Stimulated activated CD4-positive, alpha-beta T cell treated with anti-CD3 and anti-CD28 coated beads, Interleukin-12 subunit alpha, Interleukin-12 subunit beta, amount 100 ng/mL, for 24 hours (primary cell): ENCODE data around the gene PIKFYVE.
"Not testable (repeated sequence)": the region's sequence is repeated elsewhere in the genome, so short reads cannot be mapped to it uniquely, and the experiment has no call there.

Experiments used
- DNase-seq, 2 experiments: peaks; one replicate each; pipeline ENCODE4 v3.0.0-alpha.2; 2020; ENCODE audit warnings: low read depth in 2 of 2

The PIKFYVE gene

DNA sequence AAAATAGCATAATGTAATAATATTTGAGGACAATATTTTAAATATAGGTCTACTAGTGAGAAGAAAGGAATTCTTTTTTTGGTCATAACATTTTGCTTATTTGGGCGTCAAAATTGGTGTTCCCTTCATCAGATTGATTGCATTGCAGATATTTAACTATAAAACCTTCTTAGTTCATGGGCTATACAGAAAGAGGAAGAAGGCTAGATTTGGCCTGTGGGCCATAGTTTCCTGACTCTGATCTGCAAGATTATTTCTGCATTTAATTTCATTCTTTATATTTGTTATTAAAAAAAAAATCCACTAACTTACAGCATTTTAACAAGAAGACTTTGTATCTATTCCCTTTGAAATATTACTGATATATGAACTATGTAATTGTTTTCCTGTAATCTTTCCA, 31.9 kb downstream of the PIKFYVE start:
- DNase-seq, result no peak

GRCh38 chr2:208300847-208301618, 35.0 kb downstream of the PIKFYVE start:
- DNase-seq, result no peak

DNA sequence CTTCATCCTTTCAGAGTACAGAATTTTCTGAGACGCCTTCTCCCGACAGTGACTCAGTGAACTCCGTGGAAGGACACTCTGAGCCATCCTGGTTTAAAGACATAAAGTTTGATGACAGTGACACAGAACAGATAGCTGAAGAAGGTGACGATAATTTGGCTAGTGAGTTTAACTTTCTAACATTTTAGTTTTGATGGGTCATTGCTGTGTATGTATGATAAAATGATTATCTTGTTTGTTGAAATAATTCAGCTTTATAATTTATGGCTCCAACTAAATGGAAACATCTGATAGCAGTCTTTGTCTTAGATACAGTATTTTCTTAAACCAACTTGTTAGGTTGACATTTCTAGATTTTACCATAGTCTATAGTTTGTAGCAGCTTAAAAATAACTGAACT, 38.1 kb downstream of the PIKFYVE start:
- DNase-seq, result no peak

GRCh38 chr2:208304695-208305094, 38.6 kb downstream of the PIKFYVE start:
- no peak for DNase-seq

- DNase-seq, result no peak
Observed at GRCh38 chr2:208306291-208306690, 40.2 kb downstream of the PIKFYVE start.

DNA sequence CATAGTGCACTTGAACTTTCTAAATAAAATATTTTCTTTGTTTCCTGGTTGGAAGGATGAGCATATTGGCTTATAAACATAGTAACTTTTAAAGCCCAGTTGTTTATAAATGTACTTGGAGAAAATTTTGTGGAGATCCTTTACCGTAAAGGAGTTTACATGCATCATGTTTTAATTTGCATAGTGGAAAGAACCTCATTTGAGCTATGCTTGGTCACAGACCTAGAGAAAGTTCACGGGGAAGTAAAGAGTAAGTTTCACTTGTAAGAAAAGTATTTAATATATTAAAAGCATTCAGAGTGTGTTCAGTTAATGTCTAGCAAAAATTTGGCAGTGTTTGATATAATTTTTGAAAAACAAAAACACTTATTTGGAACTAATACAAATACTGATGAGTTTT, 45.3 kb downstream of the PIKFYVE start:
- DNase-seq, result no peak

DNA sequence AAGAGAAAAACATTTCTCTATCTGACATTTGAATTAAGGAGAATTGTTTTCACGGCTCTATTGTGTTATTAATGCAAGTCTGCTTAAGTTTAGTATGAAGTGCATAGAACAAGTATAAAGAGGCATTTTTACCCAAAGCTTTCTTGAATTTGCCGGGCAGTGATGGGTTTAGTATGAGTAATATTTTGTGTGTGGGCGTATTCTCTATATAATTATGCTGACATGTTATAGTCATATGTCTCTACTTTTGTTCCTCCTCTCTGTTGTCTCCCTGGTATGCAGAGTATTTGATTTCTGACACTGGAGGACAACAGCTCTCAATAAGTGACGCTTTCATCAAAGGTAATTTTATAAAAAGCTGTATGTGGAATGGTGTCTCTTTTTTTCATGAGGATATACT, 45.9 kb downstream of the PIKFYVE start:
- no peak for DNase-seq

GRCh38 chr2:208315081-208315788, 49.2 kb downstream of the PIKFYVE start:
- no peak for DNase-seq

GRCh38 chr2:208318127-208318526, 52.1 kb downstream of the PIKFYVE start:
- no peak for DNase-seq

DNA sequence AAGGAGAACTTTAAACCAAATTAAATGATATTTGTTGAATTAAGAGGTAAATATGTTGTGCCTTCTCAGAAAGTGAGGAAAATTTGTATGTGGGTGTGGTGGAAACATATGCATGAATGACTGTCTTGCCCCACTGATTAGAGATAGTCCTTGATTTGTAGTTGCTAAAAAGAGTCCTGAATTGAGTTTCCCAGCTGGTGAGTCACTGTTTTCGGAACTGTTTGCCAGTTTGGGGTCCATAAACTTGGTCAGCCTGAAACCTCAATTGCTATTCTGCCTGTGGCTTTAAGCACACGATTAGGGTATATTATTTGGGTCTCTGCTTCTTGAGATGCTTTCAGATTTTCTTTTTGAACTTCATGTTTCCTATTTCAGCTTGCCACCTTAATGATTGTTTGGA, 53.3 kb downstream of the PIKFYVE start:
- no peak for DNase-seq

- DNase-seq, result no peak
Observed at GRCh38 chr2:208320686-208321085, 54.6 kb downstream of the PIKFYVE start.

DNA sequence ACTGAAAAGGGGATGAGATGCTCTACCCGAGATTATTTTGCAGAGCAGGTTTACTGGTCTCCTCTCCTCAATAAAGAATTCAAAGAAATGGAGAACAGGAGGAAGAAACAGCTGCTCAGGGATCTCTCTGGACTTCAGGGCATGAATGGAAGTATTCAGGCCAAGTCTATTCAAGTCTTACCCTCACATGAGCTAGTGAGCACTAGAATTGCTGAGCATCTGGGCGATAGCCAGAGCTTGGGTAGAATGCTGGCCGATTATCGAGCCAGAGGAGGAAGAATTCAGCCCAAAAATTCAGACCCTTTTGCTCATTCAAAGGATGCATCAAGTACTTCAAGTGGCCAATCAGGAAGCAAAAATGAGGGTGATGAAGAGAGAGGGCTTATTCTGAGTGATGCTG, 60.0 kb downstream of the PIKFYVE start:
- no peak for DNase-seq

GRCh38 chr2:208329485-208329884, 63.4 kb downstream of the PIKFYVE start:
- DNase-seq, result no peak

DNA sequence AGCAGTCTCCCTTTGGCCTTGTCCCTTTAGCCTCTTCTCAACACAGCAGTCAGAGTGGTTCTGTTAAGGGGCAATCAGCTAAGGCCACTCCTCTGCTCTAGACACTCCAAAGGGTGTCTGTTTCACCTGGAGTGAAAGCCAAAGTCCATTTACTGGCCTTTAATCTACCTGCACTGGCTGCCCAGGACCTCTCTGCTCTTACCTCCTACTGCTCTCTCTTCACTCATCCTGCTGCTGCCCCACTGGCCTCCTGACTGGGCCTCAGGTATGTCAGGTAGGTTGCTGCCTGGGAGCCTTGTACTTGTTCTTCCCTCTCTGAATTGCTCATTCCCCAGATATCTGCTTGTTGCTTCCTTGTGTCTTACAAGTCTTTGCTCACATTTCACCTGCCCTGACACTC, 68.2 kb downstream of the PIKFYVE start:
- DNase-seq, result no peak

DNA sequence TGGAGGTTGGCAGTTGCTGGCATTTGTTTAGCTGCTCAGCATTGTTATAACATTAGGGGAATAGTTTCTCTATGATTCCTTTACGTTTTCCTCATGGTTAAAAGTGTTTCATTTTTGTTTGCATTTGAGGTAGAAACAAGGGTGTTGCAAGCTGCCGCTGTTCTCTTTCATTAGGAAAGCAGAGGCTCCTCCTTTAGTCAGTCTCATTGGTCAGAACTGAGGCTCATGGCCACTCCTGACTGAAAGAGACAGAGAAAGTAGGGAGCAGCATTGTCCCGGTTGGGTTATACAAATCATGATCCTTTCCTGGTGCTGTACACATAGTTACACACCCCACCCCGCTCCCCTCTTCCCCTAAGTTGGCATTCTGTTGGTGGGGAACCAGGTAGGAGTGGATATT, 80.7 kb downstream of the PIKFYVE start:
- DNase-seq, result no peak

DNA sequence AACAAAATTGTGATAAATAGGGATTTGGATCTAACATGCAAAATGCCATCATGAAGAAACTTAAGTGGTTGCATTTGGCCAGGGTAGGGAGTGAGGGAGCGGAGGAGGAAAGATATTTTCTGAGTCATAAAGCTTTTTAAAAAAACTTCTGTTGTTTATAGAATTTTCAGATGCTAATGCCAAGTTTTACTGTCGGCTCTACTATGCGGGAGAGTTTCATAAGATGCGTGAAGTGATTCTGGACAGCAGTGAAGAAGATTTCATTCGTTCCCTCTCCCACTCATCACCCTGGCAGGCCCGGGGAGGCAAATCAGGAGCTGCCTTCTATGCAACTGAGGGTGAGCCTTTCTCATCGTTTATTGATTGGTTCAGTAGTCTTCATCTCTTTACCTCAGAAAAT, 84.6 kb downstream of the PIKFYVE start:
- DNase-seq, result no peak

DNA sequence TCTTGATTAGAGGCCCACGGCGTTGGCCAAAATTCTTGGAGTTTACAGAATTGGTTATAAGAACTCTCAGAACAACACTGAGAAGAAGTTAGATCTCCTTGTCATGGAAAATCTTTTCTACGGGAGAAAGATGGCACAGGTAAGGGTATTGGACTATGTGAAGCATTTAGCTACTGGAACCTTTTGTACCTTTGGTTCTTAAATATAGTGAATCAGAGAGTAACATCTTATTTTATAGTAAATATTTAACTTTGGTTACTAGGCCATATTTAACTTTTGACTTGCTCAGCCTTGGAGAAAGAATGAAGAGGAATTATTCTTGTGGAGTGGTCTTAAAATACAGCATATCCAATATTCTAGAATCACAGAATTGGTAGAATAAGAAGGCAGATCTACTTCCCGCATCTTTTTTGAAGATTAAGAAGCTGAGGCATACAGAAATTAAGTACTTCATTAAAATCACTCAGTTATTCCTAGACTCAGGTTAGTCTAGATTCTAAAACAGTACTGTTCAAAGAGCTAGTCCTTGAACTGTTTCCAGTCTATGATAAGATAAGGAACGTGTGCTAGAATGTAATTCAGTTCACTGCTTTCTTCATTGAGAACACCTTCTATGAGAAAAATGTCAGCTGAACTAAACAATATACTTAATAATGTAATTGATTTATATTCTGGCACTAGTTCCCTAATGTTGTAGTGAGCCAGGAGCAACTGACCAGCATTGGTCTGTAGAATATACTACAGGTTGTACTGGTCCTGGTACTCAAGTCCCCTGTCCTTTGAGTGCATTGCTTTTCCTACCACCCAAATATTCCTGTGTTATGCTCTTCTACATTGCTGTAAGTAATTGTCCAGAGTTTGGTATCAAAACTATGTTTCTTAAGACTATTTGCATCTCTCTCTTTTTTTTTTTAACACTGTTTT, 86.9 kb downstream of the PIKFYVE start:
- no peak for DNase-seq

DNA sequence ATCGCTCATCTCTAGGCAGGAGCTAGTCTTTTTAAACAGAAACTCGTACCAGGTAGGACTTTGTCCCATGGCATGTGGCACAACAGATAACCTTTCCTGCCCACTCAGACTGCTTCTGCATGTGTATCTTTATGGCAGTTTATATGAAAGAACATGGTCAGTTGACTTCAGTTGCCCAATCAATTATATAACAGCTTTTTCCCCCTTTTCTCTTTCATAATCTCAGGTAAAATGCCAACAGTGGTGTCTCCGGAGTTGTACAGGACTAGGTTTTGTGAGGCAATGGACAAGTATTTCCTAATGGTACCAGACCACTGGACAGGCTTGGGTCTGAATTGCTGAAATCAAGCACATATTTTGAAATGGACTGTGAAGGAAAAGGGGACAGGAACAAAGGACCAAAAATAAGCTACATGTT, 88.9 kb downstream of the PIKFYVE start:
- DNase-seq, result no peak

DNA sequence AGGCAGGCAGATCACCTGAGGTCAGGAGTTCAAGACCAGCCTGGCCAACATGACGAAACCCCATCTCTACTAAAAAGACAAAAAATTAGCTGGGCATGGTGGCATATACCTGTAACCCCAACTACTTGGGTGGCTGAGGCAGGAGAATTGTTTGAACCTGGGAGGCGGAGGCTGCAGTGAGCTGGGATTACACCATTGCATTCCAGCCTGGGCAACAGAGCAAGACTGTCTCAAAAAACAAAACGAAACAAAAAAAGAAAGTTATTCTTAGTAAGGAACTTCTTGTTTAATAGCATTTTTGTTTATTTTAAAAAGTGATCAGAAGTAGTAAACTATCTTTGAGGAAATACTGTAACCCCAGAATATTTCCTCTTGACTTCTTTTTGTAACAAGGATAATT, 90.4 kb downstream of the PIKFYVE start:
- DNase-seq, result not testable (repeated sequence)

- DNase-seq, result no peak
Observed at GRCh38 chr2:208356846-208357574, 91.0 kb downstream of the PIKFYVE start.

GRCh38 chr2:208358758-208359631, 92.9 kb downstream of the PIKFYVE start:
- DNase-seq, result no peak
